GM12878 (cell line): ENCODE data around the gene UBTFL1. TPM values are rescaled to one million over a fixed set of nuclear protein-coding genes. Genes with fewer than 3 reads are reported as not detected.

ENCODE experiments used
- ATAC-seq: fragments of 200-7000 bp; cut with Tn5 transposase; 3 replicates; pipeline ENCODE4 v1.9.1; 2020; ENCODE audit warnings: mild to moderate bottlenecking, moderate library complexity
- BruUV-seq: library from RNA; stranded (reverse); fragments of 400-500 nt; replicated peaks from 2 replicates; lab custom pipeline; 2021; lab: Mats Ljungman, UMichigan
- CTCF ChIA-PET: fragments of 300-600 bp; sonication (Branson Sonifier 250); formaldehyde crosslinking; extraction: SDS; loops from one replicate; lab custom pipeline; 2021; ENCODE audit warnings: inconsistent platforms; lab: Yijun Ruan, JAX
- POLR2A ChIA-PET: fragments of 350-600 bp; formaldehyde crosslinking; extraction: SDS; loops from one replicate; lab custom pipeline; 2021; ENCODE audit warnings: inconsistent platforms; lab: Charles Lee
- RAD21 ChIA-PET: fragments of 300-600 bp; sonication (Branson Sonifier 250); formaldehyde crosslinking; loops from one replicate; lab custom pipeline; 2023; ENCODE audit warnings: antibody characterized with exemption; ENCODE audit not compliant: unreplicated experiment; lab: Charles Lee
- SMC1A ChIA-PET: fragments of 300-600 bp; sonication (Branson Sonifier 250); formaldehyde crosslinking; loops from one replicate; lab custom pipeline; 2023; ENCODE audit not compliant: unreplicated experiment, uncharacterized antibody; lab: Charles Lee
- DNase-seq: peaks from one replicate; pipeline ENCODE4 v3.0.0-alpha.2; 2011; ENCODE audit warnings: low read depth, low spot score
- FAIRE-seq: peaks from 3 replicates; lab custom pipeline; 2011; peaks lifted over from hg19 to GRCh38; lab: Jason Lieb, UNC
- H2AFZ ChIP-seq: 2 replicates; pipeline ENCODE4 v1.6.0; 2011; ENCODE audit warnings: low read depth, low read length, control low read depth; ENCODE audit not compliant: control insufficient read depth
- H3K27ac ChIP-seq: 2 replicates; pipeline ENCODE4 v1.5.1; 2011; ENCODE audit warnings: control low read depth; ENCODE audit not compliant: control insufficient read depth, insufficient read depth
- H3K27me3 ChIP-seq, 2 experiments: replicated peaks in 1 of 2; 2 replicates each; pipeline versions ENCODE4 v1.6.0 to v1.6.1; 2011; ENCODE audit warnings: low read length in 1 of 2; ENCODE audit not compliant: control insufficient read depth in 2 of 2, insufficient read depth in 2 of 2
- H3K36me3 ChIP-seq, 2 experiments: 2 replicates each; pipeline ENCODE4 v1.5.1; 2011; ENCODE audit warnings: low read length in 1 of 2; ENCODE audit not compliant: control insufficient read depth in 2 of 2, insufficient read depth in 2 of 2
- H3K4me1 ChIP-seq: 2 replicates; pipeline ENCODE4 v1.6.1; 2011; ENCODE audit warnings: mild to moderate bottlenecking, low read length, moderate library complexity, mixed read lengths; ENCODE audit not compliant: control insufficient read depth, insufficient read depth
- H3K4me2 ChIP-seq: 2 replicates; pipeline ENCODE4 v1.6.0; 2011; ENCODE audit warnings: control low read depth; ENCODE audit not compliant: control insufficient read depth, insufficient read depth
- H3K4me3 ChIP-seq: fragments of 200-600 bp; sonication (generic); 2 replicates; pipeline ENCODE4 v1.5.1; 2016
- H3K79me2 ChIP-seq: 2 replicates; pipeline ENCODE4 v1.6.0; 2011; ENCODE audit warnings: low read length; ENCODE audit not compliant: control insufficient read depth, insufficient read depth
- H3K9ac ChIP-seq: 2 replicates; pipeline ENCODE4 v1.8.0; 2011; ENCODE audit warnings: low read length, control low read depth, mixed read lengths; ENCODE audit not compliant: control insufficient read depth, insufficient read depth
- H3K9me3 ChIP-seq: replicated peaks from 3 replicates; pipeline ENCODE4 v1.5.1; 2011; ENCODE audit warnings: mild to moderate bottlenecking, low read length; ENCODE audit not compliant: control insufficient read depth, insufficient read depth
- H4K20me1 ChIP-seq: 2 replicates; pipeline ENCODE4 v1.6.0; 2011; ENCODE audit not compliant: control insufficient read depth, insufficient read depth
- EED ChIP-seq: sonication (generic); IDR thresholded peaks from 2 replicates; pipeline ENCODE4 v1.6.1; 2016; ENCODE audit warnings: antibody characterized with exemption, low read depth
- MEF2A ChIP-seq: IDR thresholded peaks from 2 replicates; pipeline ENCODE4 v1.6.1; 2011; ENCODE audit warnings: low read depth, mild to moderate bottlenecking, low read length, moderate library complexity; ENCODE audit not compliant: insufficient read depth
- NFYA ChIP-seq: IDR thresholded peaks from 2 replicates; pipeline ENCODE4 v1.6.1; 2011; ENCODE audit warnings: low read depth, mild to moderate bottlenecking, low read length, improper control_type of control experiment, borderline replicate concordance
- NRF1 ChIP-seq: conservative IDR thresholded peaks from 2 replicates; pipeline ENCODE4 v1.6.1; 2011; ENCODE audit warnings: mild to moderate bottlenecking, low read depth, low read length, improper control_type of control experiment
- PAX8 ChIP-seq: fragments of 450-650 bp; IDR thresholded peaks from 2 replicates; pipeline ENCODE4 v1.6.1; 2017; ENCODE audit warnings: mild to moderate bottlenecking, moderate library complexity
- SMAD5 ChIP-seq: IDR thresholded peaks from 2 replicates; pipeline ENCODE4 v1.6.1; 2016; ENCODE audit warnings: antibody characterized with exemption, low read depth
- SMC3 ChIP-seq: IDR thresholded peaks from 2 replicates; pipeline ENCODE4 v1.6.1; 2011; ENCODE audit warnings: low read length, improper control_type of control experiment, borderline replicate concordance
- SUZ12 ChIP-seq: fragments of 200-600 bp; sonication (generic); IDR thresholded peaks from one replicate; pipeline ENCODE4 v1.6.1; 2018; ENCODE audit warnings: antibody characterized with exemption, mild to moderate bottlenecking; ENCODE audit not compliant: unreplicated experiment
- YY1 ChIP-seq: IDR thresholded peaks from 2 replicates; pipeline ENCODE4 v1.6.1; 2011; ENCODE audit warnings: low read depth, mild to moderate bottlenecking, low read length
- WGBS: methylation state at CpG from one replicate; pipeline ENCODE4 v1.1.6; 2016; ENCODE audit warnings: low lambda C conversion rate; ENCODE audit not compliant: insufficient replicate concordance, insufficient coverage; ENCODE audit errors: missing lambda C conversion rate; 5-methylcytosine and 5-hydroxymethylcytosine counted together
- in situ Hi-C: fragments of 300-500 bp; cut with MboI; formaldehyde crosslinking; loops from 9 replicates; pipeline ENCODE4 v1.14.3; 2018; ENCODE audit warnings: mixed read lengths
- intact Hi-C: fragments of 100-400 bp; cut with micrococcal nuclease; formaldehyde crosslinking; loops from one replicate; pipeline ENCODE4 v1.14.2; 2022; ENCODE audit not compliant: unreplicated experiment
- polyA plus RNA-seq, 11 experiments: library from polyadenylated mRNA; depleted of rRNA in 4 of 11; unstranded in 6 of 11; stranded (reverse) in 5 of 11; fragments of >200 nt; fragmentation: Nextera tagmentation in 4 of 11; fragmentation: Illumina TruSeq in 1 of 11; extraction: Ambion mirVana in 4 of 11; extraction: Trizol in 1 of 11; gene quantifications; 1 replicate in 1 of 11; 2 replicates in 10 of 11; pipeline versions ENCODE4 v1.2.1 to v1.2.3, GENCODE V29; 2011 to 2016; ENCODE audit warnings: inconsistent platforms in 2 of 11, missing spikeins in 2 of 11, low read depth in 1 of 11
- total RNA-seq, 4 experiments: library from RNA; depleted of rRNA in 3 of 4; stranded (reverse); fragments of >200 nt in 3 of 4; fragmentation: Illumina TruSeq in 1 of 4; extraction: Trizol in 1 of 4; gene quantifications; 2 replicates each; pipeline versions ENCODE4 v1.2.1 to v1.2.3, GENCODE V29; 2013 to 2021

Gene UBTFL1
- total and polyA plus RNA-seq, 10 of the 15 experiments (the other 5 are each of a cell fraction or from before 2014, with no cell fraction given): not detected

GRCh38 chr11:90124371-90124770 lies 38.6 kb downstream of the UBTFL1 start:
- RAD21 ChIA-PET: no interaction called here
- H3K4me2 ChIP-seq: no peak overlapping the region
- H3K4me3 ChIP-seq: no peak overlapping the region
- in situ Hi-C loops: loop anchor here (25.0 kb wide), 2 partner anchors 462 to 1037 kb away; no protein-coding TSS in a partner anchor
- H3K9ac ChIP-seq: no peak overlapping the region
- DNase-seq: no peak
- H3K27ac ChIP-seq: no peak overlapping the region
- H3K9me3 ChIP-seq: no peaks in the 10 kb centered on the region
- no peaks in the 10 kb centered on the region for H3K36me3 ChIP-seq
- H4K20me1 ChIP-seq: no peaks in the 10 kb centered on the region
- no peaks in the 10 kb centered on the region for H3K27me3 ChIP-seq
- no peak for FAIRE-seq
- POLR2A ChIA-PET: no interaction called here
- WGBS: 0% methylated on average over 1 of the region's 1 CpG
- SMC1A ChIA-PET: interaction anchor here (0.7 kb wide), 1 partner anchor 81 kb away, joined by 3 read pairs; no protein-coding TSS in a partner anchor
- no peak overlapping the region for H2AFZ ChIP-seq
- TF ChIP-seq SMAD5 (no peak), EED (no peak), SUZ12 (no peak), YY1 (no peak)
- ATAC-seq: no peak
- CTCF ChIA-PET: interaction anchor here (0.7 kb wide), 1 partner anchor 9 kb away, joined by 3 read pairs; no protein-coding TSS in a partner anchor
- no peaks in the 10 kb centered on the region for H3K79me2 ChIP-seq
- H3K4me1 ChIP-seq: no peaks in the 10 kb centered on the region
- no TSS peak for BruUV-seq
- intact Hi-C loops: no loop called here

- Histone ChIP-seq H3K4me2 (no peak overlapping the region), H3K4me1 (no peaks in the 10 kb centered on the region), H3K4me3 (no peak overlapping the region), H3K9me3 (no peaks in the 10 kb centered on the region), H4K20me1 (no peaks in the 10 kb centered on the region), H3K27ac (no peak overlapping the region), H3K79me2 (no peaks in the 10 kb centered on the region), H3K9ac (no peak overlapping the region), H2AFZ (no peak overlapping the region), H3K27me3 (no peaks in the 10 kb centered on the region), H3K36me3 (no peaks in the 10 kb centered on the region)
- TF ChIP-seq NRF1: no peak
- no peak for TF ChIP-seq SMC3
- no peak for TF ChIP-seq MEF2A
- no peak for TF ChIP-seq PAX8
- no peak for TF ChIP-seq SMAD5
- no peak for TF ChIP-seq NFYA
- CTCF ChIA-PET: interaction anchor here (0.7 kb wide), 1 partner anchor 10 kb away, joined by 3 read pairs; no protein-coding TSS in a partner anchor
- SMC1A ChIA-PET: interaction anchor here (1.0 kb wide), 1 partner anchor 11 kb away, joined by 3 read pairs; no protein-coding TSS in a partner anchor
- FAIRE-seq (no peak), DNase-seq (no peak), ATAC-seq (no peak)
- RAD21 ChIA-PET: no interaction called here
- POLR2A ChIA-PET: no interaction called here
- in situ Hi-C loops: loop anchor here (25.0 kb wide), 2 partner anchors 463 to 1038 kb away; no protein-coding TSS in a partner anchor
- 3% methylated on average over 3 of the region's 3 CpGs for WGBS
- BruUV-seq: no TSS peak
- intact Hi-C loops: no loop called here
Measured at GRCh38 chr11:90124946-90125345, 39.2 kb downstream of the UBTFL1 start.
